ENCODE measurements around the gene THAP6.
"Not testable (repeated sequence)": the region's sequence is repeated elsewhere in the genome, so short reads cannot be mapped to it uniquely, and the experiment has no call there.

THAP6 gene

DNA sequence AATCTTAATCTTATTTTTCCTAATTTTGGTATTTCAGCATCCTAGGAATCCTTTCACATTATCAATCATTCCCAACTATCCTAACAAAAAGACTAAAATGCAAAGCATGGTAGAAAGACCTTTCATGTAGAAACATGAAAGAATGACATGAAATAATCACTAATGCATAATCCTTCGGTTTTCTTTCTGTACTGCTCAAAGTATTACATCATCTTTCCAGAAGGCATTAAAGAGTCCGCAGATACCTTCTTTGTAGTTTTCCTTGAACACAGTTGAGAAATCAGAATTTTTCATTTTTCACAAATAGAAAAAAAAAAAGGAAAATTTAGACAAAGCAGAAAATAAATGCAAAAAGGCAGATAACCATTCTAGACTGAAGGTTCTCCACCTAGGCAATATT lies 11.6 kb upstream of the THAP6 start:
- Histone ChIP-seq H3K27me3 (ENCODE audit: control insufficient read depth, insufficient read depth, low read length) (no peaks in the 10 kb centered on the region), H3K4me3 (ENCODE audit: low read length) (no peak overlapping the region), H3K9me3 (ENCODE audit: control insufficient read depth, low read length) (no peaks in the 10 kb centered on the region), H3K4me1 (ENCODE audit: control insufficient read depth, insufficient read depth, low read length) (no peaks in the 10 kb centered on the region), H3K9ac (ENCODE audit: low read length) (no peak overlapping the region), H3K36me3 (ENCODE audit: control insufficient read depth, insufficient read depth, low read length) (no peaks in the 10 kb centered on the region)

DNA sequence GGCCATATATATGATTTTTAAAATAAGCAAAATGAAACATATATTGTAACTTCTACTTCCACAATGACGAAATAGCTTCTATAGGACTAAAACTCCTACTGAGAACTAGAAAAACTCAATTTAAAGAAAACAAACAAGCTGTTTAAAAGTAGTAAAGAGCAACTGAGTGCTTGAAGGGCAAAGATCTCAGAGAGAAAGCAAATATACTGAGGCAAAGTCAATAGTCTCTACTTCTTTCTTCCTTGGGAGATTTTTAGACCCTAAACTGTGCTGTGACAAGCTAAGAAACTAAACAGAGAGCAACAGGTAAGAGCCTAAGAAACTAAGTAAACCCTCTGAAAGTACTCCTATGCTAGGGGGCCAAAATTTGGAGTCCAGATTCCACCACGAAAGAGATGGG lies 8.6 kb upstream of the THAP6 start:
- H3K27me3 ChIP-seq (ENCODE audit: control insufficient read depth, insufficient read depth, low read length): no peaks in the 10 kb centered on the region
- H3K4me1 ChIP-seq (ENCODE audit: control insufficient read depth, insufficient read depth, low read length): no peaks in the 10 kb centered on the region
- no peak overlapping the region for H3K4me3 ChIP-seq (ENCODE audit: low read length)
- no peaks in the 10 kb centered on the region for H3K36me3 ChIP-seq (ENCODE audit: control insufficient read depth, insufficient read depth, low read length)
- H3K9me3 ChIP-seq (ENCODE audit: control insufficient read depth, low read length): no peaks in the 10 kb centered on the region
- no peak overlapping the region for H3K9ac ChIP-seq (ENCODE audit: low read length)

DNA sequence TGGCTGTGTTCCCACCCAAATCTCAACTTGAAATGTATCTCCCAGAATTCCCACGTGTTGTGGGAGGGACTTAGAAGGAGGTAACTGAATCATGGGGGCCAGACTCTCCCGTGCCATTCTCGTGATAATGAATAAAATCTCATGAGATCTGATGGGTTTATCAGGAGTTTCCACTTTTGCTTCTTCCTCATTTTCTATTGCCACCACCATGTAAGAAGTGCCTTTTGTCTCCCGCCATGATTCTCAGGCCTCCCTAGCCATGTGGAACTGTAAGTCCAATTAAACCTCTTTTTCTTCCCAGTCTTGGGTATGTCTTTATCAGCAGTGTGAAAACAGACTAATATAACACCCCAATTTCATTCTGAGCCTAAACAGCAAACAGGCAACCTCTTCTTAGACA lies 4.7 kb upstream of the THAP6 start:
- not testable (repeated sequence) for H3K4me3 ChIP-seq (ENCODE audit: low read length); H3K36me3 ChIP-seq (ENCODE audit: control insufficient read depth, insufficient read depth, low read length)

DNA sequence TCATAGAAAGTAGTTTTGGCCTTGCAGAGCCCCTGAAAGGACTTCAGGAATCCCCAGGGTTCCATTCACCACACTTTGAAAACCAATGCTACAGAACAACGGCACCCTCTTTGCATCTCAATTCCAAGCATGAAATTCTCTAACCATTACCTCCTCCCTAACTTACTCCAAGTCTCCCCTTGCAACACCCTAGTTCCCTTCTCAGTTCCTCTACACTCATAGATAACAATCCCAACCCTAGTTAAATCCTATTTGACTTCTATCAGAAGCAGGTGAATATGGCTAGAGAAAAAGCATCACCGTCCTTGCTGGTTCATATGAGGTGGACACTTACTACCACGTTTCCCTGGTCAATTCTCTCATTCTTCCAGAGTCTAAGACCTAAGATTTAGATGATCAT lies 2.4 kb upstream of the THAP6 start:
- peaks cover 14% of the 10 kb centered on the region for H3K4me1 ChIP-seq (ENCODE audit: control insufficient read depth, insufficient read depth, low read length)
- no peak overlapping the region for H3K9ac ChIP-seq (ENCODE audit: low read length)
- H3K36me3 ChIP-seq (ENCODE audit: control insufficient read depth, insufficient read depth, low read length): no peaks in the 10 kb centered on the region
- H3K27me3 ChIP-seq (ENCODE audit: control insufficient read depth, insufficient read depth, low read length): no peaks in the 10 kb centered on the region
- no peak overlapping the region for H3K4me3 ChIP-seq (ENCODE audit: low read length)
- no peaks in the 10 kb centered on the region for H3K9me3 ChIP-seq (ENCODE audit: control insufficient read depth, low read length)

More for the DNA sequence above, 4.7 kb upstream of the THAP6 start:
- H3K27me3 ChIP-seq (ENCODE audit: control insufficient read depth, insufficient read depth, low read length); H3K9me3 ChIP-seq (ENCODE audit: control insufficient read depth, low read length); H3K9ac ChIP-seq (ENCODE audit: low read length): not testable (repeated sequence)
- peaks cover 14% of the 10 kb centered on the region for H3K4me1 ChIP-seq (ENCODE audit: control insufficient read depth, insufficient read depth, low read length)

DNA sequence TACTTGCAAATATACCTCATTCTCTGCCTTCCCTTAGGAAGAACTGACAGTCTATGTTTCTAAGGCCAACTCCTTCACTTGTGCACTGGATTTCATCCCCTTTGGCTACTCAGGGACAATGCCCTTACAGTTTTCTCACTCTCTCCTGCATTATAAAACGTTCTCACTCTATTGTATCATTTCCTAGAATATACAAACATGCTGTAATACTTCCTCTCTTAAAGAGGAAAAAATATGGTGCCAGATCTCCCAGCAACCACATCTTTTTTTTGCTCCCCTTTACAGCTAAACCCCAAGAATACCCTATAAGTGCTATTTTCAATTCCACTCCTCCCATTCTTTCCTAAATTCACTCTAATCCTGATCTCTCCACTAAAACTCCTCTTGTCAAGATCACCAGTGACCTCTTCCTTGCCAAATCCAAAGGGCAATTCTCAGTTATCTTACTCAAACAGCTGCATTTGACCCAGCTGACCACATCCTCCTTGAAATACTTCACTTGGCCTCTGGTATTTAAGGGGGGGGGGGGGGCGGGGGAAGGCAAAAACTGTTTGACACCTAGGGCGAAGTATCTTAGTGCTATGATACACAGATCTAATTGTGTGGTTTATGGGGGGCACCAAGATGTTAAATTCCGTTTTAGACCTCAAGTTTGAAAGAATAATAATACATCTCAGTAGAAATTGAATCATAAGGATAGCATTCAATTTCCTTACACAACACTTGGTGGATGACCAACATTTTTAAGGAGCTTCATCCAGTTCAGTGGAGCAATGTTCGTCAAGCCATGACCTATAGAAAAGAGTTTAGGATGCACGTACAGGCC lies 1.7 kb upstream of the THAP6 start:
- Histone ChIP-seq H3K4me1 (ENCODE audit: control insufficient read depth, insufficient read depth, low read length) (peaks cover 14% of the 10 kb centered on the region), H3K9ac (ENCODE audit: low read length) (no peak overlapping the region)

DNA sequence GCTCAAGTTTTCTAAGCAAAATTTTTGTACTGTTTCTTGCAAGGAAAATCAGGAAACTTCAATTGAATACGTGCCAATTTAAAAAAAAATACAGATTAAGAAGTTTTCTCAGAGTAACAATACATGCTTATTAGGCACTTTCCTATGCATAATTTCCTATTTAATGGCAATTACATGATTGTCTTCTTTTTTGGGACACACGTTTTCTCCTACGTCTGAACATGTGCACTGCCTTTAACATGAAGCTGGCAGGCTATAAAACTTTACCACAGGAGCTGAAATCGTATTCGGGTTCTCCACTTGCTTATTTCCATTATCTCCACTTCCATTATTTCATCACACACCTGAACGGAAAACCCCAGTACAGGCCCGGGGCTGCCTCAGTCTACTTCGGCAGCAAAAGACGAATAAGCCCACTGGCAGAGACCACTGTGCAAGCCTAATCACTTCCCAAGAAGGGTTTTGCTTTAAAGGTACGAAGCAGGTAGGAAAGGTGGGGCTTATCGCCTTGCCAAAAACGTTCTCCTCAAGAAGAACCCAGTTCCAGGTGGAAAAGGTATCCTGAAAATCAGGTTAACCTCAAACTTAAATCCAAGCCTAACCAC lies 645 bp upstream of the THAP6 start:
- H3K36me3 ChIP-seq (ENCODE audit: control insufficient read depth, insufficient read depth, low read length): no peaks in the 10 kb centered on the region
- peaks cover 14% of the 10 kb centered on the region for H3K4me1 ChIP-seq (ENCODE audit: control insufficient read depth, insufficient read depth, low read length)
- peak overlapping the region; percentile 81 for H3K4me3 ChIP-seq (ENCODE audit: low read length)
- peak overlapping the region; percentile 89 for H3K9ac ChIP-seq (ENCODE audit: low read length)
- H3K27me3 ChIP-seq (ENCODE audit: control insufficient read depth, insufficient read depth, low read length): no peaks in the 10 kb centered on the region
- H3K9me3 ChIP-seq (ENCODE audit: control insufficient read depth, low read length): no peaks in the 10 kb centered on the region

More for the DNA sequence above, 1.7 kb upstream of the THAP6 start:
- no peaks in the 10 kb centered on the region for H3K27me3 ChIP-seq (ENCODE audit: control insufficient read depth, insufficient read depth, low read length)
- no peaks in the 10 kb centered on the region for H3K9me3 ChIP-seq (ENCODE audit: control insufficient read depth, low read length)
- no peak overlapping the region for H3K4me3 ChIP-seq (ENCODE audit: low read length)
- H3K36me3 ChIP-seq (ENCODE audit: control insufficient read depth, insufficient read depth, low read length): no peaks in the 10 kb centered on the region

DNA sequence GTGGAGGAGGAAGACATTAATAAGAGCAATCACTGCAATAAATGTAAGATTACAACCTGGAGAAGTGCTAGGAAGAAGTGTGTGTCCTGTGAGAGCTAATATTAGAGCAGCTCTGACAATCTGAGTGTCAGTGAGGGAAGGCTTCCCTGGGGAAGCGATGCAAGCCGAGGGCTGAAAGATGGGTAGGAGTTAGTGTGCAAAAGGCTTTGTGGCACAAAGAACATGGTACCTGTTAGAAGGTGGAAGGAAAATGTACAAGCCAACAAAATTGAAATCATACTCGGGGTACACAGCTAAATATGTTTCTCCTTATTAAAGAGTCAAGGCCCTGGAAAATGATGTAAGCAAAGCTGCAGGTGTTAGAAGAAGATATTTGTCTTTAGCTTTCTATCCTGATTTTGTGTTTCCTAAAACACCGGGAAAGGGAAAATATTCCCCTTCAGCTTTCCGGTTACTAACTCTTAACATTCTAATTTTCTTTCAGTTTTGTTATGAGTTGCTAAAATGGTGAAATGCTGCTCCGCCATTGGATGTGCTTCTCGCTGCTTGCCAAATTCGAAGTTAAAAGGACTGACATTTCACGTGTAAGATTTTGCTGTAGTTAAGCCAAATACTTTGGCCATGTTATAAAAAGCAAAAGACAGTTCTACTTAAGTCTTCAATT lies 808 bp downstream of the THAP6 start:
- Histone ChIP-seq H3K4me1 (ENCODE audit: control insufficient read depth, insufficient read depth, low read length) (peaks cover 14% of the 10 kb centered on the region), H3K9me3 (ENCODE audit: control insufficient read depth, low read length) (no peaks in the 10 kb centered on the region), H3K36me3 (ENCODE audit: control insufficient read depth, insufficient read depth, low read length) (no peaks in the 10 kb centered on the region), H3K4me3 (ENCODE audit: low read length) (peak overlapping the region; percentile 81), H3K27me3 (ENCODE audit: control insufficient read depth, insufficient read depth, low read length) (no peaks in the 10 kb centered on the region), H3K9ac (ENCODE audit: low read length) (peak overlapping the region; percentile 89)

DNA sequence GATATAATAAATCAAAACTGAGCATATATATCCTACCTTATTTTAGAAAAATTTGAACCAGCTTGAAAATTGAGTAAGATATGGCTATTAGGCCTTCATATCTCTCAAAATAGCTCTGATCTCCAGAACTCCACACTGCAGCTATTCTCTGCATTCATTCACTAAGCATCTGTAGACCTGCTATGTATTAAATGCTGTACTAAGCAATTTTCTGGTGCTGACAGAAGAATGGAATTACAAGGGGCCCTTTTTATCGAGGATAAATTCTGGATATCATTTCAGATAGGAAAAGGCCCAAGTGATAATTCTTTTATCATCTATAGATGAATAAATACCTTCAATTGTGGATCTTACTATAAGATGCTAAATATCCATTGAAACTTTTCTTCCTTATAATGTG lies 1.9 kb downstream of the THAP6 start:
- Histone ChIP-seq H3K27me3 (ENCODE audit: control insufficient read depth, insufficient read depth, low read length) (no peaks in the 10 kb centered on the region), H3K36me3 (ENCODE audit: control insufficient read depth, insufficient read depth, low read length) (no peaks in the 10 kb centered on the region), H3K4me1 (ENCODE audit: control insufficient read depth, insufficient read depth, low read length) (peaks cover 14% of the 10 kb centered on the region), H3K4me3 (ENCODE audit: low read length) (no peak overlapping the region), H3K9me3 (ENCODE audit: control insufficient read depth, low read length) (no peaks in the 10 kb centered on the region), H3K9ac (ENCODE audit: low read length) (no peak overlapping the region)

DNA sequence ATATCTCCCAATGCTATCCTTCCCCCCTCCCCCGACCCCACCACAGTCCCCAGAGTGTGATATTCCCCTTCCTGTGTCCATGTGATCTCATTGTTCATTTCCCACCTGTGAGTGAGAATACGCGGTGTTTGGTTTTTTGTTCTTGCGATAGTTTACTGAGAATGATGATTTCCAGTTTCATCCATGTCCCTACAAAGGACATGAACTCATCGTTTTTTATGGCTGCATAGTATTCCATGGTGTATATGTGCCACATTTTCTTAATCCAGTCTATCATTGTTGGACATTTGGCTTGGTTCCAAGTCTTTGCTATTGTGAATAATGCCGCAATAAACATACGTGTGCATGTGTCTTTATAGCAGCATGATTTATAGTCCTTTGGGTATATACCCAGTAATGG lies 5.2 kb downstream of the THAP6 start:
- not testable (repeated sequence) for H3K9me3 ChIP-seq (ENCODE audit: control insufficient read depth, low read length); H3K36me3 ChIP-seq (ENCODE audit: control insufficient read depth, insufficient read depth, low read length); H3K27me3 ChIP-seq (ENCODE audit: control insufficient read depth, insufficient read depth, low read length); H3K4me1 ChIP-seq (ENCODE audit: control insufficient read depth, insufficient read depth, low read length); H3K4me3 ChIP-seq (ENCODE audit: low read length); H3K9ac ChIP-seq (ENCODE audit: low read length)

DNA sequence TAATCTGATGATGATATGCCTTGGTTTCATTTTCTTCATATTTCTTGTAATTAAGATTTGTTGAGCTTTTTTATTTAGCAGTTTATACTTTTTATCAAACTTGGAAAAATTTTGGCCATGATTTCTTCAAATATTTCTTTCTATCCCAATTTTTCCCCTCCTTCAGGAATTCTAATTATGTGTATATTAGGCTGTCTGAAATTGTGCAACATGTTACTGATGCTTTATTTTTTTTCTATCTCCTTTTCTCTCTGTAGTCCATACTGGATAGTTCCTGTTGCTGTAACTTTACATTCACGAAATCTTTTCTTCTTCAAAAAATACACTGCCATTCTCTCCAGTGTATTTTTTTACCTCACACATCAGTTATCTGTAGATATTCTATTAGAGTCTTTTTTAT lies 10.8 kb downstream of the THAP6 start:
- H3K9ac ChIP-seq (ENCODE audit: low read length): no peak overlapping the region
- no peak overlapping the region for H3K4me3 ChIP-seq (ENCODE audit: low read length)
- no peaks in the 10 kb centered on the region for H3K9me3 ChIP-seq (ENCODE audit: control insufficient read depth, low read length)
- no peaks in the 10 kb centered on the region for H3K4me1 ChIP-seq (ENCODE audit: control insufficient read depth, insufficient read depth, low read length)
- no peaks in the 10 kb centered on the region for H3K36me3 ChIP-seq (ENCODE audit: control insufficient read depth, insufficient read depth, low read length)
- H3K27me3 ChIP-seq (ENCODE audit: control insufficient read depth, insufficient read depth, low read length): no peaks in the 10 kb centered on the region

DNA sequence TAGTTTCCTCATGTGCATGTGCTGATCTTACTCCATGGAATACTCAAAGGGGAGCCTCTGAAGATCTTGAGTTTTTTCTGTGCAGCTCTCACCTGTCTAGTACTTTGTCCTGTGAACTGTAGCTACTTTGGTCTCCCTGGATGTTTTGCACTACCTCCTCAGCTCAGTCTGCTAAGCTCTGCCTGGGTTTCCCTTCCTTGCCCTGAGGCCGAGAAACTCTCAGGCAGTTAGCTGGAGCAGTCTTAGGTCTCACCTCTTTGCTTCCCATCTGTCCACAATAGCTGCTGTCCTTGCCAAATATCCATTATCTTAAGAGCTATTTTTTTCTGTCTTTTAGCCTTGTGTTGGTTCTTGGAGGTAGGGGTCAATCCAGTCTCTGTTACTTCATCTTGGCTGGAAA lies 11.6 kb downstream of the THAP6 start:
- no peak overlapping the region for H3K9ac ChIP-seq (ENCODE audit: low read length)
- H3K27me3 ChIP-seq (ENCODE audit: control insufficient read depth, insufficient read depth, low read length): no peaks in the 10 kb centered on the region
- no peaks in the 10 kb centered on the region for H3K36me3 ChIP-seq (ENCODE audit: control insufficient read depth, insufficient read depth, low read length)
- no peaks in the 10 kb centered on the region for H3K9me3 ChIP-seq (ENCODE audit: control insufficient read depth, low read length)
- no peak overlapping the region for H3K4me3 ChIP-seq (ENCODE audit: low read length)
- no peaks in the 10 kb centered on the region for H3K4me1 ChIP-seq (ENCODE audit: control insufficient read depth, insufficient read depth, low read length)

DNA sequence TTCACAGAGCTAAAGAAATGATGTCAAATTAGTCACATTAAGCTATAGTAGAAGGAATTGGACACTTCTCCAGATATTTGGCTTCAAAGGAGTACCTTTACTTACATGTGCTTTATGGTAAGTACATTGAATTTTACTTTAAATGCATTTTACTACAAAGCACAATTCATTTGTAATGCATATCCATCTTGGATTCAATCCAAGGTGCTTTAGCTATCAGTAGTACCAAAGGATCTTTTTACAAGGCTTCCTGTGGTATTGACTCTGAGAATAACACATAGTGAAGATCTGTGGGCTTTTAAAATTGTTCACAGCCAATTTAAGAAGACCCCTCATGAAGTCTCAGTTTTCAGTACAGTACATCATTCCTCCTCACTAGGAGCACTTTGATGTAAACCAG lies 13.2 kb downstream of the THAP6 start:
- Histone ChIP-seq H3K4me1 (ENCODE audit: control insufficient read depth, insufficient read depth, low read length) (no peaks in the 10 kb centered on the region), H3K27me3 (ENCODE audit: control insufficient read depth, insufficient read depth, low read length) (no peaks in the 10 kb centered on the region), H3K9me3 (ENCODE audit: control insufficient read depth, low read length) (no peaks in the 10 kb centered on the region), H3K4me3 (ENCODE audit: low read length) (no peak overlapping the region), H3K36me3 (ENCODE audit: control insufficient read depth, insufficient read depth, low read length) (no peaks in the 10 kb centered on the region), H3K9ac (ENCODE audit: low read length) (no peak overlapping the region)
